HEK293 (cell line): ENCODE data around the gene CORO7.

Experiments
- KLF16 ChIP-seq: fragments of 450-650 bp; formaldehyde crosslinking; IDR thresholded peaks from 2 replicates; pipeline ENCODE4 v1.5.1; 2017; ENCODE audit warnings: missing biosample characterization, missing genetic modification characterization
- MEIS1 ChIP-seq: sonication (generic); formaldehyde crosslinking; IDR thresholded peaks from 2 replicates; pipeline ENCODE4 v1.8.1; 2022; ENCODE audit warnings: missing genetic modification reagents, mild to moderate bottlenecking, borderline replicate concordance
- SCRT1 ChIP-seq: fragments of 450-650 bp; formaldehyde crosslinking; IDR thresholded peaks from 2 replicates; pipeline ENCODE4 v1.5.1; 2016; ENCODE audit warnings: missing biosample characterization, missing genetic modification characterization, borderline replicate concordance
- SETDB1 ChIP-seq: IDR thresholded peaks from one replicate; pipeline ENCODE4 v1.6.1; 2017; ENCODE audit warnings: mild to moderate bottlenecking, low read length, moderate library complexity, mixed read lengths; ENCODE audit not compliant: insufficient read length
- SP2 ChIP-seq: fragments of 450-650 bp; formaldehyde crosslinking; IDR thresholded peaks from 2 replicates; pipeline ENCODE4 v1.5.1; 2016; ENCODE audit warnings: missing biosample characterization, missing genetic modification characterization
- ZBTB20 ChIP-seq: fragments of 450-650 bp; formaldehyde crosslinking; IDR thresholded peaks from 2 replicates; pipeline ENCODE4 v1.5.1; 2016; ENCODE audit warnings: missing biosample characterization, missing genetic modification characterization
- ZNF10 ChIP-seq: fragments of 450-650 bp; formaldehyde crosslinking; IDR thresholded peaks from 2 replicates; pipeline ENCODE4 v1.5.1; 2017; ENCODE audit warnings: missing biosample characterization, missing genetic modification characterization
- ZNF132 ChIP-seq: fragments of 450-650 bp; formaldehyde crosslinking; IDR thresholded peaks from 2 replicates; pipeline ENCODE4 v1.5.1; 2017; ENCODE audit warnings: missing biosample characterization, missing genetic modification characterization, borderline replicate concordance
- ZNF202 ChIP-seq: fragments of 450-650 bp; formaldehyde crosslinking; IDR thresholded peaks from 2 replicates; pipeline ENCODE4 v1.5.1; 2016; ENCODE audit warnings: missing biosample characterization, missing genetic modification characterization, borderline replicate concordance
- ZNF248 ChIP-seq: fragments of 450-650 bp; formaldehyde crosslinking; IDR thresholded peaks from 2 replicates; pipeline ENCODE4 v1.5.1; 2017; ENCODE audit warnings: missing biosample characterization, missing genetic modification characterization
- ZNF266 ChIP-seq: fragments of 450-650 bp; formaldehyde crosslinking; IDR thresholded peaks from 2 replicates; pipeline ENCODE4 v1.5.1; 2016; ENCODE audit warnings: missing biosample characterization, missing genetic modification characterization, low read depth
- ZNF341 ChIP-seq: fragments of 450-650 bp; formaldehyde crosslinking; IDR thresholded peaks from 2 replicates; pipeline ENCODE4; 2016; ENCODE audit warnings: low read depth, missing biosample characterization, missing genetic modification characterization
- ZNF426 ChIP-seq: fragments of 450-650 bp; formaldehyde crosslinking; IDR thresholded peaks from 2 replicates; pipeline ENCODE4 v1.5.1; 2017; ENCODE audit warnings: missing biosample characterization, missing genetic modification characterization, mild to moderate bottlenecking, inconsistent platforms, moderate library complexity
- ZNF548 ChIP-seq: fragments of 450-650 bp; formaldehyde crosslinking; IDR thresholded peaks from 2 replicates; pipeline ENCODE4 v1.5.1; 2016; ENCODE audit warnings: missing biosample characterization, missing genetic modification characterization
- ZNF555 ChIP-seq: fragments of 450-650 bp; formaldehyde crosslinking; conservative IDR thresholded peaks from 2 replicates; pipeline ENCODE4 v1.5.1; 2017; ENCODE audit warnings: missing biosample characterization, mild to moderate bottlenecking, missing genetic modification characterization, inconsistent platforms
- ZNF561 ChIP-seq: fragments of 450-650 bp; IDR thresholded peaks from 2 replicates; pipeline ENCODE4 v1.5.1; 2018; ENCODE audit warnings: missing biosample characterization, missing genetic modification characterization, borderline replicate concordance
- ZNF600 ChIP-seq: fragments of 450-650 bp; formaldehyde crosslinking; IDR thresholded peaks from 2 replicates; pipeline ENCODE4 v1.5.1; 2016; ENCODE audit warnings: missing biosample characterization, missing genetic modification characterization
- ZNF624 ChIP-seq: fragments of 450-650 bp; formaldehyde crosslinking; IDR thresholded peaks from 2 replicates; pipeline ENCODE4 v1.5.1; 2017; ENCODE audit warnings: missing biosample characterization, missing genetic modification characterization
- ZSCAN30 ChIP-seq: fragments of 450-650 bp; IDR thresholded peaks from 2 replicates; pipeline ENCODE4 v1.5.1; 2018; ENCODE audit warnings: missing biosample characterization, mild to moderate bottlenecking, missing genetic modification characterization, moderate library complexity
- TF ChIP-seq, protein P1 (sequence below): fragments of 450-650 bp; formaldehyde crosslinking; IDR thresholded peaks from 2 replicates; pipeline ENCODE4; 2016; ENCODE audit warnings: missing biosample characterization, missing genetic modification characterization
- TF ChIP-seq, protein P2 (sequence below): fragments of 450-650 bp; formaldehyde crosslinking; IDR thresholded peaks from 2 replicates; pipeline ENCODE4 v1.5.1; 2016; ENCODE audit warnings: missing biosample characterization, missing genetic modification characterization
- TF ChIP-seq, protein P3 (sequence below): fragments of 450-650 bp; formaldehyde crosslinking; IDR thresholded peaks from 2 replicates; pipeline ENCODE4 v1.5.1; 2016; ENCODE audit warnings: missing biosample characterization, missing genetic modification characterization
- TF ChIP-seq, protein P4 (sequence below): fragments of 450-650 bp; formaldehyde crosslinking; IDR thresholded peaks from 2 replicates; pipeline ENCODE4 v1.5.1; 2016; ENCODE audit warnings: missing biosample characterization, missing genetic modification characterization

CORO7 gene

DNA sequence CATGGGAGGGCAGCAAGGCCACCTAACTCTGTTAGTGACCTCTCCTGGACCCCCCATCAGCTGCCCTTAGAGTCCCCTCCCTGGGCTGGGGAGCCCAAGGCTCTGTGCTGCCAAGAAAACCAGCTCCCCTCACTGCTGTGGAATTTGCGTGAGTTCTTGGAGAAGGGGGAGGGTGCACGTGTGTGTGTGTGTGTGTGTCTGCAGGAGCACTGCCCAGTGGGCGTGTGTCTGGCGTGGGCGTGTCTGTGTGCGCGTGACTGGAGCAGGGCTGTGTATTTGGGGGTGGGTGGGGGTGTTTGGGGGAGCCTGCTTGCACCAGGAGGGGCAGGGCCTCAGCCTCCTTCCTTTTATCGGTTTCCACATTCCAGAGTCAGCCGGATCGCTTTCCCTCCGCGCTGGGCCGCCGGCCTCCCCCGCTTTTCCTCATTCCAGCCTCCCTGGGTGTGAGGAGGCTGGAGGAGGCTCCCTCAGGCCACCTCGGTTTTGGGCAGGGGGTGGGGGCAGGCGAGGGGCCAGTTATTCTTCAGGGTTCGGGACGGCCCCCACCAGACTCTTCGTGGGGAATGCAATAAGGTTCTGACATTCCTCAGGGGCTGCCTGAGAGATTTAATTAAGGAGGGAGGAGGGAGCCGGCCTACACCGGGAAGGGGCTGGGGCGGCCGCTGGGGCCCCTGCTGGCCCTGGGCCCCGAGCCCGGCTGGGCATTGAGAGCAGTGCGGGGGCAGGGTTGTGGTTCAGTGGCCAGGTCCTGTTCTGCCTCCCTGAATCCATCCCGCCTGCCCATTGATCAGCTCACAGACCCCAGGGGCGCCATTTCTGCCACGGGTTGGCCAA is 42.3 kb downstream of the CORO7 start (continued):
- TF ChIP-seq, protein P1, sequence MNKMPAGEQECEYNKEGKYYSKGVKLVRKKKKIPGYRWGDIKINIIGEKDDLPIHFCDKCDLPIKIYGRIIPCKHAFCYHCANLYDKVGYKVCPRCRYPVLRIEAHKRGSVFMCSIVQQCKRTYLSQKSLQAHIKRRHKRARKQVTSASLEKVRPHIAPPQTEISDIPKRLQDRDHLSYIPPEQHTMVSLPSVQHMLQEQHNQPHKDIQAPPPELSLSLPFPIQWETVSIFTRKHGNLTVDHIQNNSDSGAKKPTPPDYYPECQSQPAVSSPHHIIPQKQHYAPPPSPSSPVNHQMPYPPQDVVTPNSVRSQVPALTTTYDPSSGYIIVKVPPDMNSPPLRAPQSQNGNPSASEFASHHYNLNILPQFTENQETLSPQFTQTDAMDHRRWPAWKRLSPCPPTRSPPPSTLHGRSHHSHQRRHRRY (tag by site-specific recombination): no peak
- TF ChIP-seq MEIS1 (CRISPR knock-in tag) (no peak), SP2 (peak; percentile 59), ZNF248 (tag by site-specific recombination) (no peak), SETDB1 (no peak), ZNF341 (tag by site-specific recombination) (no peak; the same call in 1 of the 2 replicates), ZNF10 (tag by site-specific recombination) (no peak), ZNF132 (tag by site-specific recombination) (no peak), ZSCAN30 (no peak; the same call in 1 of the 2 replicates), ZNF266 (no peak), ZNF624 (tag by site-specific recombination) (no peak), ZNF555 (no peak), ZNF600 (tag by site-specific recombination) (peak; percentile 99), SCRT1 (tag by site-specific recombination) (no peak), KLF16 (peak; percentile 60; the same call in 1 of the 2 replicates), ZNF548 (tag by site-specific recombination) (no peak), ZBTB20 (tag by site-specific recombination) (no peak), ZNF202 (no peak), ZNF426 (tag by site-specific recombination) (no peak), ZNF561 (tag by site-specific recombination) (no peak)
- TF ChIP-seq, protein P2, sequence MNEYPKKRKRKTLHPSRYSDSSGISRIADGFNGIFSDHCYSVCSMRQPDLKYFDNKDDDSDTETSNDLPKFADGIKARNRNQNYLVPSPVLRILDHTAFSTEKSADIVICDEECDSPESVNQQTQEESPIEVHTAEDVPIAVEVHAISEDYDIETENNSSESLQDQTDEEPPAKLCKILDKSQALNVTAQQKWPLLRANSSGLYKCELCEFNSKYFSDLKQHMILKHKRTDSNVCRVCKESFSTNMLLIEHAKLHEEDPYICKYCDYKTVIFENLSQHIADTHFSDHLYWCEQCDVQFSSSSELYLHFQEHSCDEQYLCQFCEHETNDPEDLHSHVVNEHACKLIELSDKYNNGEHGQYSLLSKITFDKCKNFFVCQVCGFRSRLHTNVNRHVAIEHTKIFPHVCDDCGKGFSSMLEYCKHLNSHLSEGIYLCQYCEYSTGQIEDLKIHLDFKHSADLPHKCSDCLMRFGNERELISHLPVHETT (tag by site-specific recombination): no peak
- TF ChIP-seq, protein P3, sequence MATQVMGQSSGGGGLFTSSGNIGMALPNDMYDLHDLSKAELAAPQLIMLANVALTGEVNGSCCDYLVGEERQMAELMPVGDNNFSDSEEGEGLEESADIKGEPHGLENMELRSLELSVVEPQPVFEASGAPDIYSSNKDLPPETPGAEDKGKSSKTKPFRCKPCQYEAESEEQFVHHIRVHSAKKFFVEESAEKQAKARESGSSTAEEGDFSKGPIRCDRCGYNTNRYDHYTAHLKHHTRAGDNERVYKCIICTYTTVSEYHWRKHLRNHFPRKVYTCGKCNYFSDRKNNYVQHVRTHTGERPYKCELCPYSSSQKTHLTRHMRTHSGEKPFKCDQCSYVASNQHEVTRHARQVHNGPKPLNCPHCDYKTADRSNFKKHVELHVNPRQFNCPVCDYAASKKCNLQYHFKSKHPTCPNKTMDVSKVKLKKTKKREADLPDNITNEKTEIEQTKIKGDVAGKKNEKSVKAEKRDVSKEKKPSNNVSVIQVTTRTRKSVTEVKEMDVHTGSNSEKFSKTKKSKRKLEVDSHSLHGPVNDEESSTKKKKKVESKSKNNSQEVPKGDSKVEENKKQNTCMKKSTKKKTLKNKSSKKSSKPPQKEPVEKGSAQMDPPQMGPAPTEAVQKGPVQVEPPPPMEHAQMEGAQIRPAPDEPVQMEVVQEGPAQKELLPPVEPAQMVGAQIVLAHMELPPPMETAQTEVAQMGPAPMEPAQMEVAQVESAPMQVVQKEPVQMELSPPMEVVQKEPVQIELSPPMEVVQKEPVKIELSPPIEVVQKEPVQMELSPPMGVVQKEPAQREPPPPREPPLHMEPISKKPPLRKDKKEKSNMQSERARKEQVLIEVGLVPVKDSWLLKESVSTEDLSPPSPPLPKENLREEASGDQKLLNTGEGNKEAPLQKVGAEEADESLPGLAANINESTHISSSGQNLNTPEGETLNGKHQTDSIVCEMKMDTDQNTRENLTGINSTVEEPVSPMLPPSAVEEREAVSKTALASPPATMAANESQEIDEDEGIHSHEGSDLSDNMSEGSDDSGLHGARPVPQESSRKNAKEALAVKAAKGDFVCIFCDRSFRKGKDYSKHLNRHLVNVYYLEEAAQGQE: no peak
- TF ChIP-seq, protein P4, sequence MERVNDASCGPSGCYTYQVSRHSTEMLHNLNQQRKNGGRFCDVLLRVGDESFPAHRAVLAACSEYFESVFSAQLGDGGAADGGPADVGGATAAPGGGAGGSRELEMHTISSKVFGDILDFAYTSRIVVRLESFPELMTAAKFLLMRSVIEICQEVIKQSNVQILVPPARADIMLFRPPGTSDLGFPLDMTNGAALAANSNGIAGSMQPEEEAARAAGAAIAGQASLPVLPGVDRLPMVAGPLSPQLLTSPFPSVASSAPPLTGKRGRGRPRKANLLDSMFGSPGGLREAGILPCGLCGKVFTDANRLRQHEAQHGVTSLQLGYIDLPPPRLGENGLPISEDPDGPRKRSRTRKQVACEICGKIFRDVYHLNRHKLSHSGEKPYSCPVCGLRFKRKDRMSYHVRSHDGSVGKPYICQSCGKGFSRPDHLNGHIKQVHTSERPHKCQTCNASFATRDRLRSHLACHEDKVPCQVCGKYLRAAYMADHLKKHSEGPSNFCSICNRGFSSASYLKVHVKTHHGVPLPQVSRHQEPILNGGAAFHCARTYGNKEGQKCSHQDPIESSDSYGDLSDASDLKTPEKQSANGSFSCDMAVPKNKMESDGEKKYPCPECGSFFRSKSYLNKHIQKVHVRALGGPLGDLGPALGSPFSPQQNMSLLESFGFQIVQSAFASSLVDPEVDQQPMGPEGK (tag by site-specific recombination): peak; percentile 61; the same call in 1 of the 2 replicates
